OCI-M1 (cell line): ENCODE measurements around the gene LARP1B.
A peak's percentile ranks its signal among the peaks of the same experiment; 100 is the strongest.
"Not testable (repeated sequence)": the region's sequence is repeated elsewhere in the genome, so short reads cannot be mapped to it uniquely, and the experiment has no call there.

Experiments
- DNase-seq: peaks from one replicate; lab custom pipeline; 2025; lab: John Stamatoyannopoulos, UW

LARP1B gene

DNA sequence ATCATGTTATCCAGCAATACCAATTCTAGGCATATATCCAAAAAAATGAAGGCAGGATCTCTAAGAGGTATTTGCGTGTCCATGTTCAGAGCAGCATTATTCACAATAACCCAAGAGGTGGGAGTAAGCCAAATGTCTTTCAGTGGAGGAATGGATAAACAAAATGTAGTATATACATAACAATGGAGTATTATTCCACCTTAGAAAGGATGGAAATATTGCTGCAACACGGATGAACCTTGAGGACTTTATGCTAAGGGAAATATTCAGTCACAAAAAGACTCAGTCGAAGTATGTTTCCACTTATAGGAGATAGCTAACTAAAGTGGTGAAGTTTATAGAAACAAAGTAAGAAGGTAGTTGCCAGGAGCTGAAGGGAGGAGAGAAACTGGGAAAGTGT lies 74.3 kb downstream of the LARP1B start:
- no peak for DNase-seq

- DNase-seq: no peak
Observed at GRCh38 chr4:128141866-128142265, 80.8 kb downstream of the LARP1B start.

- DNase-seq: no peak
Observed at GRCh38 chr4:128145727-128146126, 84.6 kb downstream of the LARP1B start.

DNA sequence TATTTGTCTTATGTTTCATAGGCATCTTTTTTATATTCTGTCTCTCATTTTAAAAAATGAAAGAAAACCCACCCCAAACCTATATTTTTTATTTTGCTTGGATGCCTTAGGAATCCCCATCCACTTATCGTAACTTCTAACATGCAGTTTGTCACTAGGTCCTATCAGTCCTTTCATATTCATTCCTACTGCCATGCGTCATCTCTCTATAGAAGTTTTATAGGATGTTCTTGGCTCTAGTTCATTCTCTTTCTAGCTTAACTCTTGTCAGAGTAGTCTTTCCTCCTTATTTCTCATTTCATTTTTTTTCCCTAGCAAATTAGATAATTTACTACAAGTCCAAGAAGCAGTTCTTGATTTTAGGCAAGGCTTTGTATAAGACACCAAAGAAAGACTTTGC lies 92.7 kb downstream of the LARP1B start:
- no peak for DNase-seq

- DNase-seq: no peak
Observed at GRCh38 chr4:128155231-128155855, 94.2 kb downstream of the LARP1B start.

DNA sequence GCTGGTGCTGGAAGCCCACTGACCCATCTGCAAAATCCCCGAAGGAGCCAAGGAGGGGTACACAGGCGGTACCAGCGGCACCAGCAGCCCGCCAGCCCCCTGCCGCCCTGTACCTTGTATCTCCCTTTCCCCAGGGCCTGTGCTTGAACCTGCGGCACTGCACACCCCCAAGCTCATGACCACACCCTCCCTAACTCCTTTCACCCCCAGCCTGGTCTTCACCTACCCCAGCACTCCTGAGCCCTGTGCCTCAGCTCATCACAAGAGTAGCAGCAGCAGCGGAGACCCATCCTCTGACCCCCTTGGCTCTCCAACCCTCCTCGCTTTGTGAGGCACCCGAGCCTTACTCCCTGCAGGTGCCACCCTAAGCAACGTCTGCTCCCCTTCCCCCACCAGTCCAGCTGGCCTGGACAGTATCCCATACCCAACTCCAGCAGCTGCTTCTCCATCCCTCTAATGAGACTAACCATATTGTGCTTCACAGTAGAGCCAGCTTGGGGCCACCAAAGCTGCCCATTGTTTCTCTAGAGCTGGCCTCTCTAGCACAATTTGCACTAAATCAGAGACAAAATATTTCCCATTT lies 94.9 kb downstream of the LARP1B start:
- DNase-seq: no peak

DNA sequence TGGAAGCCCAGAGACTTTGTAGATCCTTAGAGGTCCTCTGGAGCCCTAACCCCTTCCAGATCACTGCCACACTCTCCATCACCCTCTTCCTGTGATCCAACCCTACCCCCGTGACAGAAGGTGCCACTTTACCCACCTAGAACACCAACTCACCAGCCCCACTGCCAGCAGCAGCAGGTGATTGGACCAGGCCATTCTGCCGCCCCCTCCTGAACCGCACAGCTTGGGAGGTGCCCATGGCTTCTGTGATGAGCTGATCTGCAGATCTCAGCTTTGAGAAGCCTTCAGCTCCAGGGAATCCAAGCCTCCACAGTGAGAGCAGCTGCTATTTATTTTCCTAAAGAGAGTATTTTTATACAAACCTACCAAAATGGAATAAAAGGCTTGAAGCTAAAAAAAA lies 95.4 kb downstream of the LARP1B start:
- not testable (repeated sequence) for DNase-seq

- DNase-seq: no peak
Observed at GRCh38 chr4:128158894-128159293, 97.8 kb downstream of the LARP1B start.

DNA sequence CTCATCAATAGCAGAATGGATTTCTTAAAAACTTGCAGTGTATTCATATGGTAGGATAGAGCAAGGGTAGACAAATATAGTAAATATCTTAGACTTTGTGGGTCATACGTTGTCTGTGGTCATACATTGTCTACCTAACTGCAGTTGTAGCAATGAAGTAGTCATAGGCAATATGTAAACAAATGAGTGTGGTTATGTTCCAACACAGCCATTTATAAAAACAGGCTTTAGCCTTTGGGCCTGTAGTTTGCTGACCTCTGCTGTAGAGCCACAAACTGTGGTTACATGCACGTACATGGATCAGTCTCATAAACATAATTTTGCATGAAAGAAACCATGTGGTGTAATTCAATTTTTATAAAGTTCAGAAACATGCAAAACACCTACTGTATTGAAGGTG lies 98.9 kb downstream of the LARP1B start:
- no peak for DNase-seq

DNA sequence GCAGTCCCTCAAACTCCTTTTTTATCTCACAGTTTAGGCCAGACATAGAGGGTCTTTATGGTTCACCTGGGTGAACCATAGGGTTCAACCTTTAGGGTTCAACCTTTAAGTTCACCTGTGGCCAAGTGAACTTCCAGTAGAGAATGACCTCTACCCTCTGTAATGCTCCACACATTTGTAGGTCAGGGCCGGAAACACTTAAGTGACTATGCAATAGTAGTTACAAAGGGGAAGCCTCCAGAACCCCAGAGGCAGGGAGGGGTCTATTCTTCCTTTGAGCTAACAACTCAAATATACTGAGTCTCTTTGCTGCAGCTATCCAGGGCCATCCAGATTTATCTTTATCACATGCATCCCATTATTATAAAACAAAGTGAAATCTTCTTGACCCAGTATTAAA lies 100.0 kb downstream of the LARP1B start:
- no peak for DNase-seq

DNA sequence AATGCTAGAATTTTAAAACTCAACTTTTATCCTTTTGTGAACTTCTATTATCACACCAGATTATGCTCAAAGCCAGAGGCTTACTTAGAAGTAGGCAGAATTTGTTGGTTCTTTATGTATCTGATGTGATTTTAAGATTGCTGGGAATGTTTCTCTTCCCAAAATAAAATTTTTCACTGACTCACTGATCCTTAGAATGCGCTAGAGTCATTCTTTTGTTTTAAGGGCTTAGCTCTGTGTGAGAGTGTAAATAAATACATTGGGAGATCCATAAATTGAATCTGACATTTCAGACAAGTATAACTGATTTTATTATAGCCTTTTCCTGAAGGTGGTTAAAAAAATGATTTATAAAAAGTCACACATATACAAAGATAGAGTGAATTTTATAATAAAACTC lies 101.3 kb downstream of the LARP1B start:
- no peak for DNase-seq

DNA sequence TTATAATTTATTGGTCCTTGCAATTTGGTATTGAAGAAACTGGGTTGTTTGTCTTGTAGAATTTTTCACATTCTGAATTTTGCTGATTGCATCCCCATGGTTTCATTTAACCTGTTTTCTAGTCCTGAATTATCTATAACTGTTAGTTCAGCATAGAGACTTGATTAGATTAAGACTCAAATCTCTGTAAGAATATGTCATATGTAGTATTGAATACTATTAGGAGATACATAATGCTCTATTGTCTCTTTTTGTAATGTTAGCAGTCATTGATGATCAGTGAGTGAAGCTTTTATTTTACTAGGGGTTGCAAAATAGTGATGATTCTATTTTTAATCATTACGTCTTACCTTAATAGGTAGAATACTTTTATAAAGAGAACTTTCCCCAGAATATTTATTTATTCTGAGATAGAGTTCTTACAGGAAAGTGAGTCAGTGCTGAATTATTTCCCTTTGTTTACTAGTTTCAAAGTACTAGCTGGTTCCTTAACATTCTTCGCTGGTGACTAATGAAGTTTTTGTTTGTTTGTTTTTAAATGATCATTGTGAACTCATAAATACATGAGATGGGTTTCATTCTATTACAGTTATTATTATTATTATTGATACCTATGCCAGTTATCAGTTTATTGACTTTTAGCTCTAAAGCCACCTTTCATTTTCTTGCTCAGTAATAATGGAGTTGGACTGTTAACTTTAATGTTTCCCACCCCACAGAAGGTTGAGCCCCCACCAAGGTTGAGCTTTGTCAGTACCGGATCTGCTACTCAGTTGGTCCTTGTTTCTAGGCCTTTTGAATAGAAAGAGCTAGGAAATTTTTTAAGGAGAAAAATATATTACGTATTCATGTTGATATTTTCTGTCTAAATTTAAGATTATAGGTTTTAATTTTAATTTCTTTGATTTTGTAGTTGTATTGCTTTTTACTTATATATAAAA lies 102.3 kb downstream of the LARP1B start:
- no peak for DNase-seq

DNA sequence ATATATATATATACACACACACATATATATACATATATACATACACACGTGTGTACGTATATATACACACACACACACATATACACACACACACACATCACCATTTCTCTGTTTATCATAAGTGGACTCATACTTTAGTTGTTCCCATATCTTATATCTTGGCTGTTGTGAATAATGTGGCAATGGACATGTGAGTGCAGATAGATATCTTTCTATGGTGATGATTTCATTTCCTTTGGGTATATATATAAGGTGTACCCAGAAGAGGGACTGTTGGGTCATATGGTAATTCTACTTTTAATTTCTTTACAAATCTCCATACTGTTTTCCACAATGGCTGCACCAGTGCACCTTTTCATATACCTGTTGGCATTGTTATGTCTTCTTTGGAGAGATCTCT lies 105.9 kb downstream of the LARP1B start:
- DNase-seq: no peak

- DNase-seq: no peak
Observed at GRCh38 chr4:128168701-128169100, 107.6 kb downstream of the LARP1B start.

DNA sequence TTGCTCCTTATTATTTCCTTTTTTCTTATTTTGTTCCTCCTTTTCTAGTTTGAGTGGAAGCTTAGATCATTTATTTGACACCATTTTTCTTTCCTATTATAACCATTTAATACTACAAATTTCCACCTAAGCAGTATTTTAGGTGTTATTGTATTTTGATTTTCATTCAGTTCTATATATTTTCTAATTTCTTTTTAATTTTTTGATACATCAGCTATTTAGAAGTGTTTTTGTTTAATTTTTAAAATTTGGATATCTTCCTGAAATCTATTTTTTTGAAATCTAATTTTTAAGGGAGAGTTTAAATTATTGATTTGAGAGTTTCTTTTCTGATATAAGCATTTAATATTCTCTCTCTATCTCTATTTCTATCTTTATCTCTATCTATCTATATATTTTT lies 108.1 kb downstream of the LARP1B start:
- DNase-seq: no peak

DNA sequence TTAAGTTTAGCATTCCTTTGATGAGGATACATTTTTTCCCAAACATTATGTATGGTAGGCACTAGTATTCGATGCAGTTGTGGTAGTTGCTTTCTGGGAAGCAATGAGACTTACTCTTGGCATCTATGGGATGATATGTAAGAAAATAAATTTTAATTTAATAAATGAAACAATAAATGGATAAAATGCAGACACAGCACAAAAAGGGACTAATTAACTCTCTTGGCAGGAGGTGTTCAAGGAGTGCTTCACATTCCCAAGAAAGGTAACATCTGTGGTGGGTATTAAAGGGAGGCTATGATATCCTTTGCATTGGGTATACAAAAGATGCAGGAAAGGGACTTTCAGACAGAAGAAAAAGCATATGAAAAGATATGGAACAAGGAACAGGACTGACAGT lies 115.5 kb downstream of the LARP1B start:
- no peak for DNase-seq

DNA sequence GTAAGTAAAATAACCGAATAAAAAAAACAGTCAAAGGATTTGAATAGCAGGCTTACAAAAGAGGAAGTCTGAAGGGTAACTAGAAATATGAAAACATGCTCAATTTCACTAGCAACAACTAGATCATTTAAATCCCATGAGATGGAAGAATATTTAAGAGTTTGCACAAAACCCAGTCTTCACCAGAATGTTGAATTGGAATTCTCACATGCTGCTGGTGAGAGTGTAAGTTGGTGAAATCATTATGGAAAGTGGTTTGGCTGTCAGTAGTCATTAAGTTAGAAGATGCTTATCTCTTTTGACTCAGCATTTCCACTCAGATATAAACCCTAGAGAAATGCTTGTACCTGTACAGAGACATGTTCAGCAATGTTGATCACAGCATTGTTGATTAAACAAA lies 116.4 kb downstream of the LARP1B start:
- peak; percentile 76 for DNase-seq

DNA sequence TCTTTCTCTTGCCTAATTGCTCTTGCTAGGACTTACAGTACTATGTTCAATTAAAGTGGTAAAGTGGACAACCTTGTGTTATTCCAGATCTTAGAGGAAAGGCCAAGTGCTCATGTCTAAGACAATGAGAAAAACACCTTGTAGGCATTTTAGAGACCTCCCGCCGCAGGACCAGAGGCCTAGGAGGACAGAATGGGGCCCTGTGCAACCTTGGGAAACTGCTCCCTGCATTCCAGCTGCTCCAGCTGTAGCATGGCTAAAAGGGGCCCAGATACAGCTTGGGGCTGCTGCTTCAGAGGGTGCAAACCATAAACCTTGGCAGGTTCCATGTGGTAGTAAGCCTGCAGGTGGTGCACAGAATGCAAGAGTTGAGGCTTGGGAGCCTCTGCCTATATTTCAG lies 125.5 kb downstream of the LARP1B start:
- DNase-seq: no peak

DNA sequence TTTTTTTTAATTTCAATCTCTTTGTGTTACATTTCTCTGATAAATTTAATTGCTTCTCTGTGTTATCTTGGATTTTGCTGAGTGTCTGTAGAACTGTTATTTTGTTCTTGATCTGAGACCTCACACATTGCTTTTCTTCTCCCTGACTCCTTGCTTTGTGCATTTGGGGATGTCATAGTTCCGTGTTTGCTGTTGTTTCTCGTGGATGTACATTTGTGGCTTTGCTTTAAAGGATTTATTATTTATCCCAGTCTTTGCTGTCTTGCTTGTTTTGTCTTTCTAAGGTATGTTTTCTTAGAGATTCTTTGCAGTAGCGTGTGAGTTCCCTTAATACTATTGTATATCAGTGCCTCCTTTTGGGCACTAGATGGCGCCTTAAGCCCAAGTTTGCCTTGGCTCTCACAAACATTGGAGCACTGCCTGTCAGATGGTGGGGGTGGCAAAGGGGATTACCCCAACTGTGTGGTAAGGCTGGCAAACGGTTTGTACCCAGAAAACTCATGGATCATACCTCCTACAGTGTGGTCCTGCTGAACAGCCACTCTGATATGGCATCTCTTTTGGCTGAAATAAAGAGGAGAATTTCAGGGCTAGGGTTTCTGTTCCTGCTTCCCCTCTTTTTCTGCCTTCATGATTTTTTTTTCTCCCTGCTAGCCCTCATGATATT lies 130.1 kb downstream of the LARP1B start:
- peak; percentile 80 for DNase-seq

DNA sequence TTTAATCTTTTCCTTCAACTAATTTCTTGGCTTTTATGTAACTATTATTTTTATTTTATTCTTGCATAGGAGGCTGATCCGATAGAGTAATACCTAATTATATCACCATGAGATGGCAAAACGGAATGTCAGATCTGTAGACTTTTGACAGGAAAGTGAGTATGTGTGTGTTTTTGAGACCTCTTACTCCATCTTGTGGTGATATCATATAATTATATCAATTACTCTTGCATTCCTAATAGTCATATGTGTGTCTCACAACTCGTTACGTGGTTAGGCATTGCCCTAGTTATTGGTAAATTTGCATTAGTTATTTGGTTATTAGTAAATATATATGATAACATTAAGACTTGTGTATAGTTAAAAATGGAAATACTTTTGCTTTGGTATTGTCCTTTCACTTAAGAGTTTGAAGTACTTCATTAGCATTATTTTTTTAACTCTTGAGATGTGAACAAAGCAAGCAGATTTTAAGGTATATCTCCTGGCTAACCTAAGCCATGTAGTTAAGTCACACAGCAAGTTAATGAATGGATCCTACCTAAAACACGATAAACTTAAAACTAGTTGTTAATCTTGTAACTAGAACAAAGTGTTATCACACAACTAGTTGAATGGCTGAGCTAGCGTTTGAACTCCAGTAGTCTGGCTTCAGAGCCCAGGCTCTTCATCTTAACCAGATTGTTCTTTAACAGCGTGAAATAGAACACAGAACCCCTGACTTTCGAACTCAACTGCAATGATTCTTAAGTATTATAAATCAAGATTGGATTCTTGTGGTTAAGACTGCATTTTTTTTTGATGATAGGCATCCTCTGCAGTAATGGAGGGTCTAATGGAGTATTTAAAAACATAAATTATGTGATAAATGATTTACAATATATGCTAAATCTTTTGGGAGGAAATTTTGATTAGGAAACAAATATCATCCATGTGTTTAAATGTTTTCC lies 159.4 kb downstream of the LARP1B start:
- DNase-seq: peak; percentile 58

- no peak for DNase-seq
Observed at GRCh38 chr4:128221586-128221985, 160.5 kb downstream of the LARP1B start.
